RWPE2 (cell line): ENCODE results near the gene METTL4.
"Not testable (repeated sequence)": the region's sequence is repeated elsewhere in the genome, so short reads cannot be mapped to it uniquely, and the experiment has no call there.

Experiments
- ATAC-seq: fragments of 200-7000 bp; cut with Tn5 transposase; 3 replicates; pipeline ENCODE4 v1.9.1; 2021; ENCODE audit warnings: low read depth
- DNase-seq: peaks from one replicate; pipeline ENCODE4 v3.0.0-alpha.2; 2020; ENCODE audit warnings: low spot score
- H3K27ac ChIP-seq: fragments of 450-650 bp; 2 replicates; pipeline ENCODE4 v1.5.1; 2017; ENCODE audit warnings: mild to moderate bottlenecking; ENCODE audit not compliant: poor library complexity, severe bottlenecking
- H3K27me3 ChIP-seq: fragments of 250-450 bp; sonication (Bioruptor Pico); 2 replicates; pipeline ENCODE4 v1.5.1; 2021; ENCODE audit warnings: mild to moderate bottlenecking, moderate library complexity; ENCODE audit not compliant: insufficient read depth, poor library complexity, severe bottlenecking
- H3K36me3 ChIP-seq: fragments of 250-450 bp; sonication (Bioruptor Pico); 2 replicates; pipeline ENCODE4 v1.5.1; 2020; ENCODE audit warnings: low read depth, mild to moderate bottlenecking, moderate library complexity
- H3K4me1 ChIP-seq: fragments of 250-450 bp; sonication (Bioruptor Pico); 2 replicates; pipeline ENCODE4 v1.5.1; 2021; ENCODE audit warnings: mild to moderate bottlenecking, moderate library complexity; ENCODE audit not compliant: insufficient read depth, poor library complexity, severe bottlenecking
- H3K4me3 ChIP-seq: fragments of 250-450 bp; sonication (Bioruptor Pico); 2 replicates; pipeline ENCODE4 v1.5.1; 2021; ENCODE audit warnings: mild to moderate bottlenecking, moderate library complexity; ENCODE audit not compliant: severe bottlenecking
- H3K9me3 ChIP-seq: fragments of 250-450 bp; sonication (Bioruptor Pico); 2 replicates; pipeline ENCODE4 v1.5.1; 2021; ENCODE audit warnings: mild to moderate bottlenecking, moderate library complexity; ENCODE audit not compliant: severe bottlenecking
- TF ChIP-seq, protein P1 (sequence below): fragments of 450-650 bp; IDR thresholded peaks from one replicate; pipeline ENCODE4 v1.5.1; 2017; ENCODE audit warnings: mild to moderate bottlenecking, moderate library complexity; ENCODE audit not compliant: poor library complexity, severe bottlenecking

The METTL4 gene

DNA sequence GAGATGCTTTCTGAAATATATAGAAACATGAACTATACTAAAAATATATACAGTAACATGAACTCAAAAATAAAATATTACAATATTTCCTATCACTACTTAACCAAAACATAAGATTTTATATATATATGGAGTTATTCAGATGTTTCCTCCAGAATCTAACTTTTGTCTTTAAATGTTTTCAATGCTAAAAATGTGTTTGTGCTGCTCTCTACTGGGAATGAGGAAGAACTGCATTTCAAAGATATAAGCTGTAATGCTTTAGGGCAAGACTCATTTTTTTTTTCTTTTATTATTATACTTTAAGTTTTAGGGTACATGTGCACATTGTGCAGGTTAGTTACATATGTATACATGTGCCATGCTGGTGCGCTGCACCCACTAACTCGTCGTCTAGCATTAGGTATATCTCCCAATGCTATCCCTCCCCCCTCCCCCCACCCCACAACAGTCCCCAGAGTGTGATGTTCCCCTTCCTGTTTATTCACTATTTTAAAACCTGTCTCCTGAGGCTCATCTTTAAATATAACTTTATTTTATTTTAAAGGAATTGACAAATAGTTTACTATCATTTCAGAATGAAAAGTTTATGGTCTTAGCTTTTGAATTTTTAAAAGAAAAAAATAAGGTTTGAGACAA, 29.3 kb downstream of the METTL4 start:
- TF ChIP-seq, protein P1, sequence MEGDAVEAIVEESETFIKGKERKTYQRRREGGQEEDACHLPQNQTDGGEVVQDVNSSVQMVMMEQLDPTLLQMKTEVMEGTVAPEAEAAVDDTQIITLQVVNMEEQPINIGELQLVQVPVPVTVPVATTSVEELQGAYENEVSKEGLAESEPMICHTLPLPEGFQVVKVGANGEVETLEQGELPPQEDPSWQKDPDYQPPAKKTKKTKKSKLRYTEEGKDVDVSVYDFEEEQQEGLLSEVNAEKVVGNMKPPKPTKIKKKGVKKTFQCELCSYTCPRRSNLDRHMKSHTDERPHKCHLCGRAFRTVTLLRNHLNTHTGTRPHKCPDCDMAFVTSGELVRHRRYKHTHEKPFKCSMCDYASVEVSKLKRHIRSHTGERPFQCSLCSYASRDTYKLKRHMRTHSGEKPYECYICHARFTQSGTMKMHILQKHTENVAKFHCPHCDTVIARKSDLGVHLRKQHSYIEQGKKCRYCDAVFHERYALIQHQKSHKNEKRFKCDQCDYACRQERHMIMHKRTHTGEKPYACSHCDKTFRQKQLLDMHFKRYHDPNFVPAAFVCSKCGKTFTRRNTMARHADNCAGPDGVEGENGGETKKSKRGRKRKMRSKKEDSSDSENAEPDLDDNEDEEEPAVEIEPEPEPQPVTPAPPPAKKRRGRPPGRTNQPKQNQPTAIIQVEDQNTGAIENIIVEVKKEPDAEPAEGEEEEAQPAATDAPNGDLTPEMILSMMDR, result peak; percentile 87
- not testable (repeated sequence) for H3K27me3 ChIP-seq, H3K9me3 ChIP-seq, H3K27ac ChIP-seq, DNase-seq, H3K4me1 ChIP-seq, ATAC-seq, H3K4me3 ChIP-seq
- H3K36me3 ChIP-seq, result peaks cover 63% of the 10 kb centered on the region

DNA sequence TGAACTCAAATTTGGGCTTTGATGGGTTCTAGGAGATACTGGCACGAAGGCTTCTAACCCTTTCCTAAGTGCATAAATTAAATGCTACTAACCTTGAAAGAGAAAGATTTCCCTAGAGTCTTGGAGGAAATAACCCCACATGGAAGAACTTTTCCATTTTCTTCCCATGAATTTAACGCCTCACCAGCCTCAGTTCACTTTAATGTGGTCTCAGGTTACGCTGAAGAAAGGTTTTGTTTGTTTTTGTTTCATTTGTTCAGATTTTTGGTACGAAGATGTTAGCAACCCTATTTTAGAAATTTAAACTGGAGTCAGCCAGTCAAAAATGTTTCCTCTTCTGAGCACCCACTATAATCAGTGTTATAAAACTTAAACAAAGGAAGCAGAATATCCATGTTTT, 30.7 kb downstream of the METTL4 start:
- DNase-seq, result no peak

DNA sequence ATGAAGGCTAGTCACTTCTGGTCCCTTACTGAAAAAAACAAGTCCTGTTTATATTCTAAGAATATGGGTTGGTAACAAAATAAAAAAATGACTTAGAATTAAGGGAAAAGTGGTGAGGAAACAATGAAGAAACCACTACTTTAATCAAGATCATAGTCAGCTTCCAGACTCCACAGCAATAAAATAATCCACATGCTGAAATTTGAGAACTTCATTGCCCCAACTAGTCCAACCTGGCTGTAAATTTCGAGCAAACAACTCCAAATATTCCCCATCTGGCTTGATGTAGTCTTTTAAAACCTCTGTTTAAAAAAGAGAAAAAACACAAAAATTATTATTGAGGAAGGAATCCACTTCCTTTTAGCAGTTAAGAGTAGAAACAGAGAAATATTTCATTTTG, 32.5 kb downstream of the METTL4 start:
- Histone ChIP-seq H3K27ac (no peak overlapping the region), H3K27me3 (no peaks in the 10 kb centered on the region), H3K4me3 (no peak overlapping the region), H3K9me3 (no peaks in the 10 kb centered on the region), H3K4me1 (peaks cover 2% of the 10 kb centered on the region), H3K36me3 (peaks cover 32% of the 10 kb centered on the region)
- ATAC-seq, result no peak
- TF ChIP-seq, protein P1, result no peak
- no peak for DNase-seq

More for the DNA sequence above, 30.7 kb downstream of the METTL4 start:
- Histone ChIP-seq H3K27ac (no peak overlapping the region), H3K27me3 (no peaks in the 10 kb centered on the region), H3K4me1 (peaks cover 2% of the 10 kb centered on the region), H3K9me3 (no peaks in the 10 kb centered on the region), H3K4me3 (no peak overlapping the region), H3K36me3 (peaks cover 49% of the 10 kb centered on the region)
- ATAC-seq, result no peak
- TF ChIP-seq, protein P1, result no peak

DNA sequence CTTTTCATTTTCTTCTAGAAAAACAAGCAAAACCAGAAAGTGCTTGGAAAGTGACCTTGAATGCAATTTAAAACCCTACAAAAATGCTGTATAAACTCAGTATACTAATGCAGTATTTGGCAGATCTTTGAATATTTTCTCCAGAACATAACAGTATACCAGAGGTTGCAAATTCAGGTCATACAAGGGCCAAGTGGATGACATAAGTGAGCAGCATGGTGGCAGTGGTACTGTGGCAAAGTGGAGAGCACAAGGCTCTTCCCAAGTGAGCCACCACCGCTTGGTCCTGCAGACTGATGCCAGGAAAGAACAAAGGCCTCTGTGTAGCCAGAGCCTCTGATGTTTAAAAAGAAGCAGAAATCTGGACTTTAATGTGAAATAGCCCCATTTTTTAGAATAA, 33.1 kb downstream of the METTL4 start:
- Histone ChIP-seq H3K27me3 (no peaks in the 10 kb centered on the region), H3K4me1 (peaks cover 2% of the 10 kb centered on the region), H3K36me3 (peaks cover 29% of the 10 kb centered on the region), H3K9me3 (no peaks in the 10 kb centered on the region), H3K27ac (no peak overlapping the region), H3K4me3 (no peak overlapping the region)
- ATAC-seq (no peak), DNase-seq (no peak)
- TF ChIP-seq, protein P1, result no peak

DNA sequence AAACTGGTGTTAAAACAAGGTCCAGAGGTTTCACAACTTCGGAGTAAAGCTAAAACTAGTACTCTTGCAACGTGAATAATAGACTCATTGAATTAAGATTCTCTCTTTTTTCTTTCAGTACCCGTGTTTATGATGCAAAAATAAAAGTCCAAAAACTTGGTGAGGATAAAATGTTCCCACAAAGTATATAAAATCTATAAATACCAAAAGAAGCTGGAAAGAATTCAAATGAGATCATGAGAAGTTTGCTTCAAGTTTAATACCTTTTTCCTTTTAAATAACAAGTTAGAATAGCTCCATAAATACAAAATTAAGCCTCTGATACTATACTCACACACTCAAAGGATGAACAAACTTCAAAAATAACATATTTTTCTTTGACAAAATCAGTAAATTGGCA, 34.0 kb downstream of the METTL4 start:
- Histone ChIP-seq H3K4me3 (no peak overlapping the region), H3K27me3 (no peaks in the 10 kb centered on the region), H3K4me1 (peaks cover 2% of the 10 kb centered on the region), H3K36me3 (peaks cover 27% of the 10 kb centered on the region), H3K27ac (peak overlapping the region; percentile 29), H3K9me3 (no peaks in the 10 kb centered on the region)
- TF ChIP-seq, protein P1, result no peak
- ATAC-seq, result no peak
- no peak for DNase-seq
